Measurements from ENCODE around the gene OR4S2.

Gene OR4S2

GRCh38 chr11:55669376-55669775 lies 21.2 kb downstream of the OR4S2 start:
- H3F3A ChIP-seq (ENCODE audit: control insufficient read depth, insufficient read depth): no peaks in the 10 kb centered on the region
- H3K79me2 ChIP-seq (ENCODE audit: control insufficient read depth, low read length): no peaks in the 10 kb centered on the region
- H3K9me2 ChIP-seq (replicated peaks; ENCODE audit: control insufficient read depth, low read length): no peaks in the 10 kb centered on the region
- no peaks in the 10 kb centered on the region for H3K9me3 ChIP-seq (ENCODE audit: control insufficient read depth, insufficient read depth, low read length)
- H4K20me1 ChIP-seq (ENCODE audit: control insufficient read depth, insufficient read depth, low read depth, low read length): no peaks in the 10 kb centered on the region
- no peaks in the 10 kb centered on the region for H3K4me1 ChIP-seq (ENCODE audit: control insufficient read depth, low read length)
- H3K27me3 ChIP-seq (ENCODE audit: control insufficient read depth, low read length): no peaks in the 10 kb centered on the region
- H3K36me3 ChIP-seq (ENCODE audit: control insufficient read depth, low read length): no peaks in the 10 kb centered on the region
- TF ChIP-seq, protein P1, sequence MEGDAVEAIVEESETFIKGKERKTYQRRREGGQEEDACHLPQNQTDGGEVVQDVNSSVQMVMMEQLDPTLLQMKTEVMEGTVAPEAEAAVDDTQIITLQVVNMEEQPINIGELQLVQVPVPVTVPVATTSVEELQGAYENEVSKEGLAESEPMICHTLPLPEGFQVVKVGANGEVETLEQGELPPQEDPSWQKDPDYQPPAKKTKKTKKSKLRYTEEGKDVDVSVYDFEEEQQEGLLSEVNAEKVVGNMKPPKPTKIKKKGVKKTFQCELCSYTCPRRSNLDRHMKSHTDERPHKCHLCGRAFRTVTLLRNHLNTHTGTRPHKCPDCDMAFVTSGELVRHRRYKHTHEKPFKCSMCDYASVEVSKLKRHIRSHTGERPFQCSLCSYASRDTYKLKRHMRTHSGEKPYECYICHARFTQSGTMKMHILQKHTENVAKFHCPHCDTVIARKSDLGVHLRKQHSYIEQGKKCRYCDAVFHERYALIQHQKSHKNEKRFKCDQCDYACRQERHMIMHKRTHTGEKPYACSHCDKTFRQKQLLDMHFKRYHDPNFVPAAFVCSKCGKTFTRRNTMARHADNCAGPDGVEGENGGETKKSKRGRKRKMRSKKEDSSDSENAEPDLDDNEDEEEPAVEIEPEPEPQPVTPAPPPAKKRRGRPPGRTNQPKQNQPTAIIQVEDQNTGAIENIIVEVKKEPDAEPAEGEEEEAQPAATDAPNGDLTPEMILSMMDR (IDR thresholded peaks at IDR 0.05; ENCODE audit: low read depth, low read length, poor library complexity, severe bottlenecking): no peak
- TF ChIP-seq EZH2phosphoT487 (IDR thresholded peaks at IDR 0.05; ENCODE audit: borderline replicate concordance, low read length): no peak
- no peak overlapping the region for H3K27ac ChIP-seq (ENCODE audit: low read depth, low read length)
- no peak overlapping the region for H3K4me3 ChIP-seq (ENCODE audit: low read length)
- H3K4me2 ChIP-seq (ENCODE audit: low read length): no peak overlapping the region

- no peaks in the 10 kb centered on the region for H3K9me3 ChIP-seq (ENCODE audit: control insufficient read depth, insufficient read depth, low read length)
- no peak overlapping the region for H3K4me3 ChIP-seq (ENCODE audit: low read length)
- H3F3A ChIP-seq (ENCODE audit: control insufficient read depth, insufficient read depth): no peaks in the 10 kb centered on the region
- TF ChIP-seq, protein P1 (IDR thresholded peaks at IDR 0.05; ENCODE audit: low read depth, low read length, poor library complexity, severe bottlenecking): no peak
- no peak for TF ChIP-seq EZH2phosphoT487 (IDR thresholded peaks at IDR 0.05; ENCODE audit: borderline replicate concordance, low read length)
- H3K4me1 ChIP-seq (ENCODE audit: control insufficient read depth, low read length): no peaks in the 10 kb centered on the region
- no peaks in the 10 kb centered on the region for H3K9me2 ChIP-seq (replicated peaks; ENCODE audit: control insufficient read depth, low read length)
- H3K27me3 ChIP-seq (ENCODE audit: control insufficient read depth, low read length): no peaks in the 10 kb centered on the region
- no peak overlapping the region for H3K4me2 ChIP-seq (ENCODE audit: low read length)
- H3K36me3 ChIP-seq (ENCODE audit: control insufficient read depth, low read length): no peaks in the 10 kb centered on the region
- no peak overlapping the region for H3K27ac ChIP-seq (ENCODE audit: low read depth, low read length)
- no peaks in the 10 kb centered on the region for H3K79me2 ChIP-seq (ENCODE audit: control insufficient read depth, low read length)
- no peaks in the 10 kb centered on the region for H4K20me1 ChIP-seq (ENCODE audit: control insufficient read depth, insufficient read depth, low read depth, low read length)
Measured at GRCh38 chr11:55673860-55674259, 25.7 kb downstream of the OR4S2 start.

- Histone ChIP-seq H3K79me2 (ENCODE audit: control insufficient read depth, low read length) (no peaks in the 10 kb centered on the region), H3K9me3 (ENCODE audit: control insufficient read depth, insufficient read depth, low read length) (peaks cover 3% of the 10 kb centered on the region; the same call in 1 of the 2 replicates), H3K27me3 (ENCODE audit: control insufficient read depth, low read length) (no peaks in the 10 kb centered on the region), H3K36me3 (ENCODE audit: control insufficient read depth, low read length) (no peaks in the 10 kb centered on the region), H4K20me1 (ENCODE audit: control insufficient read depth, insufficient read depth, low read depth, low read length) (no peaks in the 10 kb centered on the region), H3F3A (ENCODE audit: control insufficient read depth, insufficient read depth) (no peaks in the 10 kb centered on the region), H3K4me1 (ENCODE audit: control insufficient read depth, low read length) (peaks cover 4% of the 10 kb centered on the region; the same call in 1 of the 2 replicates), H3K27ac (ENCODE audit: low read depth, low read length) (no peak overlapping the region), H3K9me2 (replicated peaks; ENCODE audit: control insufficient read depth, low read length) (no peaks in the 10 kb centered on the region), H3K4me3 (ENCODE audit: low read length) (no peak overlapping the region), H3K4me2 (ENCODE audit: low read length) (no peak overlapping the region)
- TF ChIP-seq EZH2phosphoT487 (IDR thresholded peaks at IDR 0.05; ENCODE audit: borderline replicate concordance, low read length): no peak
- TF ChIP-seq, protein P1 (IDR thresholded peaks at IDR 0.05; ENCODE audit: low read depth, low read length, poor library complexity, severe bottlenecking): no peak
Measured at GRCh38 chr11:55697817-55698216, 49.7 kb downstream of the OR4S2 start.
